K562 (cell line): Measurements from ENCODE around the gene IL3RA. TPM values are rescaled to one million over a fixed set of nuclear protein-coding genes. Genes with fewer than 3 reads are reported as not detected.
A peak's percentile ranks its signal among the peaks of the same experiment; 100 is the strongest.

Source experiments
- MXD1 ChIP-seq: fragments of 250-450 bp; sonication (Bioruptor Pico); IDR thresholded peaks from 2 replicates; pipeline ENCODE4 v1.8.0; 2021; ENCODE audit warnings: borderline replicate concordance, mild to moderate bottlenecking, moderate library complexity; ENCODE audit not compliant: poor library complexity, severe bottlenecking
- REST ChIP-seq, 2 experiments: fragments of 450-650 bp; formaldehyde crosslinking in 1 of 2; IDR thresholded peaks; 2 replicates each; pipeline versions ENCODE4 v1.4.0 to v1.6.1; 2014 to 2020; ENCODE audit warnings: mild to moderate bottlenecking in 2 of 2, borderline replicate concordance in 1 of 2, low read depth in 1 of 2
- SLC30A9 ChIP-seq: fragments of 250-450 bp; sonication (Bioruptor Pico); IDR thresholded peaks from 2 replicates; pipeline ENCODE4 v1.8.0; 2022; ENCODE audit warnings: mild to moderate bottlenecking, moderate library complexity
- TAL1 ChIP-seq: fragments of 450-650 bp; IDR thresholded peaks from 2 replicates; pipeline ENCODE4 v1.6.1; 2016; ENCODE audit warnings: mild to moderate bottlenecking
- ZBTB40 ChIP-seq, 2 experiments: fragments of 450-650 bp in 1 of 2; sonication (generic) in 1 of 2; formaldehyde crosslinking in 1 of 2; IDR thresholded peaks; 2 replicates each; pipeline versions ENCODE4 v1.7.1 to v1.9.0; 2016 to 2022; ENCODE audit warnings: inconsistent platforms in 1 of 2, mild to moderate bottlenecking in 1 of 2, missing genetic modification reagents in 1 of 2
- ZNF583 ChIP-seq: fragments of 250-450 bp; sonication (Bioruptor Pico); IDR thresholded peaks from 2 replicates; pipeline ENCODE4 v1.4.0; 2020
- polyA plus RNA-seq, 8 experiments: library from polyadenylated mRNA; depleted of rRNA in 4 of 8; stranded (reverse) in 5 of 8; unstranded in 3 of 8; fragments of >200 nt; fragmentation: Nextera tagmentation in 2 of 8; fragmentation: Illumina TruSeq in 1 of 8; extraction: Ambion mirVana in 2 of 8; extraction: Trizol in 1 of 8; gene quantifications; 2 replicates each; pipeline versions ENCODE4 v1.2.1 to v1.2.3, GENCODE V29; 2011 to 2014; ENCODE audit warnings: inconsistent platforms in 1 of 8, missing spikeins in 1 of 8
- total RNA-seq, 7 experiments: library from RNA; depleted of rRNA in 6 of 7; stranded (reverse); fragments of >200 nt in 6 of 7; fragmentation: Illumina TruSeq in 2 of 7; extraction: Trizol in 2 of 7; gene quantifications; 2 replicates each; pipeline versions ENCODE4 v1.2.1 to v1.2.3, GENCODE V29; 2011 to 2021; ENCODE audit warnings: low replicate concordance in 1 of 7

IL3RA gene
- total and polyA plus RNA-seq, 9 of the 15 experiments (the other 6 are each of a cell fraction or from before 2014, with no cell fraction given) = not detected

- TF ChIP-seq ZBTB40 (IDR thresholded peaks at IDR 0.05) (peak; percentile 89), ZBTB40 (CRISPR knock-in tag; IDR thresholded peaks at IDR 0.05) (no peak), TAL1 (no peak), MXD1 (peak; percentile 41), REST (IDR thresholded peaks at IDR 0.05; ENCODE audit: borderline replicate concordance) (peak; percentile 79), REST (CRISPR knock-in tag; IDR thresholded peaks at IDR 0.05; ENCODE audit: low read depth) (peak; percentile 79), SLC30A9 (CRISPR knock-in tag) (no peak), ZNF583 (CRISPR knock-in tag) (peak; percentile 57; the same call in 1 of the 2 replicates)
Observed at GRCh38 chrX:1391707-1392375, 55.3 kb downstream of the IL3RA start, which contains the start of gene SLC25A6 (continued).
